GM21619 (cell line): ENCODE results near the gene LRIG1.
A peak's percentile ranks its signal among the peaks of the same experiment; 100 is the strongest.
"Not testable (repeated sequence)": the region's sequence is repeated elsewhere in the genome, so short reads cannot be mapped to it uniquely, and the experiment has no call there.

Experiments used
- ATAC-seq: cut with Tn5 transposase; IDR thresholded peaks from one replicate; pipeline ENCODE4 v1.9.1; 2021; ENCODE audit not compliant: unreplicated experiment

LRIG1 gene

DNA sequence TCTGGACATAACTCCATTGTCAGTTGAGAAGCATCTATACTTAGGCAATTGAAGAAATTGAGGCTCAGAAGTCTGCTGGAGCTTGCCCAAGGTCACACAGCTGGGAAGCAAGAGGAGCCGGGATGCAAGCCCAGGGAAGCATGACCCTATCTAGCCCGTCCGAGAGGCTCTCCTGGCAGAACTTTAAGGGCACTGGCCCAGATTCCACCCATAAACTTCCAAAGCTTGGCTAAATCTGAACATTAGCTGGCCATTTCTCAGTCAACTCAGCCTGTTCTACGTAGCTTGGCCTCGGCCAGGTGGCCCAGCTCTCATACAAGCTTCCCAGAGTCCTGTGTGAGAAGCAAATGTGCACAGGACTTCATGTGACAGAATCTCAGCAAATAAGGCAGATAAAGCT lies 75.8 kb downstream of the LRIG1 start:
- ATAC-seq: no peak

DNA sequence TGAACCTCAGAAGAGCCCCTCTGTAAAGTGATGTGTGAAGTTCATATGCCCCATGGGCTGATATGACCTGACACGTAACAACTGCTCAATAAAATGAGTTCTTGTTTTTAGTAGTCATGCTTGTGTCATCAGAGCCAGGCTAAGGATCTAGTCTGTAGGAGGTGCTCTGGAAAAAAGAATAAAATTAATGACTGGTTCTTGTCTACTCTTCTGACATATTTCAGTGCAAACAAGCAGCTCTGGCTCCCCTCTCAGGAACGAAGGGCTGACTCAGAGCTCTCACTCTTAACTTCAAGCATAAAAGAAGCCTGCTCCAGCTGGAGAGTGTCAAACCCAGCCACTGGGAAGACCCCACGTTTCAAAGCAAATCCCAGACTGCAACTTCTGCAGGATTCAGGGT lies 77.0 kb downstream of the LRIG1 start:
- no peak for ATAC-seq

GRCh38 chr3:66421893-66422292 lies 78.9 kb downstream of the LRIG1 start:
- ATAC-seq: not testable (repeated sequence)

DNA sequence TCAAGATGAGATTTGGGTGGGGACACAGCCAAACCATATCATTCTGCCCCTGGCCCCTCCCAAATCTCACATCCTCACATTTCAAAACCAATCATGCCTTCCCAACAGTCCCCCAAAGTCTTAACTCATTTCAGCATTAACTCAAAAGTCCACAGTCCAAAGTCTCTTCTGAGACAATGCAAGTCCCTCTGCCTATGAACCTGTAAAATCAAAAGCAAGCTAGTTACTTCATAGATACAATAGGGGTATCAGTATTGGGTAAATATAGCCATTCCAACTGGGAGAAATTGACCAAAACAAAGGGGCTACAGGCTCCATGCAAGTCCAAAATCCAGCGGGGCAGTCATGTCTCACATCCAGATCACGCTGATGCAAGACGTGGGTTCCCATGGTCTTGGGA lies 79.7 kb downstream of the LRIG1 start:
- ATAC-seq: not testable (repeated sequence)

- ATAC-seq: no peak
Observed at GRCh38 chr3:66419036-66419435, 81.8 kb downstream of the LRIG1 start.

DNA sequence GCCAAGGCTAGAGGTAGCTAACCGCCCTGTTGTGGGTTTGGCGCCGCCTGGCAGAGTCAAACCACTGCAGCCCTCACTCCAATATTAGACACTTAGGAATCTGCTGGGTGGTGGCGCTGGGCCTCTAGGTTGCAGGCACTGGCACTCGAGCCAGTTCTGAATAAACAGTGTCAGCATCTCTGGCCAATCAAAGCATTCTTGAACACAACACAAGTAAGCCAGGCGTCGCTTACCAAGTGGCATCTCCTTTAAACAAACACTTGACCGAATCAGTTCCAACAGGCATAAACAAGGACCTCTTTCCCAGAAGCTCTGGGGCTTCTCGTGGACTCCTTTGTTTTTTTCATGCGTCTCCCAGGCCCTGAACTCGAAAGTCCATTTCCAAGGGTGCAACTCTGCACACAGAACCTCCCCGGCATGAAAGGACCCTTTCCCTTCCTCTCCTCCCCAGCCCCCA lies 82.3 kb downstream of the LRIG1 start:
- ATAC-seq: no peak

DNA sequence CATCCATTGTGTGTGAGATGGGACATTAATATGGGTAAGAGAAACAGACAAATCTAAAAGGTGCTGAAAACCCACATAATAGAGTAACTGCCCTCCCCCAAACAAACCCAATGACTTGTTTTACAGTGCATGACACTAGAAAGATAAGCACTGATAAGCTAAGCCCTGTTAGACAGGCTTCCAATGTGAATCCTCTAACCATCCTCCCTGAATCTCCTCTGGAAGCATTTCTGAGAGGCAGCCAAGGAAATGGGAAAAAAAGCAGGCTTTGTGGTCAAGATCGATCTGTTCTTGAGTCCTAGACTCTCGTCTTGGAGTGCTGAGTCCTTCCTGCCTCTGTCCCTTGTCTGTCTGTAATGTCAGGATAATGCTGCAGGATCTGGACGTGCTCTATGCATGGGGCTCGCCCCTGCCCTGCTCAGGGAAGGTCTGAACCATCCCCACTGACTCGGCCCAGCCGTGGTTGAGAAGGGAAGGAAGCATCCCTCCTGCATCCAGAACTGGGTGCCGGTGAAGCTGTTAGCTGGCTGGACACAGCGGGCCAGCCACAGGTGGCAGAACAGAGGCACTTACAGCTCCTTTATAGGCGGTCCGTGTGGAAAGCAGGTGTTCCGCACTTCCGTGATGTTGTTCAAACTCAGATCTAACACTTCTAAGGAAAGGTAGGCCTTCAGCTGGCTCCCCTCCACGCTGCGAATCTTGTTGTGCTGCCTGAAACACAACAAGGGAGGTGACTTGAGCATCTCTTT lies 84.1 kb downstream of the LRIG1 start:
- no peak for ATAC-seq

- ATAC-seq: no peak
Observed at GRCh38 chr3:66415867-66416428, 84.9 kb downstream of the LRIG1 start.

DNA sequence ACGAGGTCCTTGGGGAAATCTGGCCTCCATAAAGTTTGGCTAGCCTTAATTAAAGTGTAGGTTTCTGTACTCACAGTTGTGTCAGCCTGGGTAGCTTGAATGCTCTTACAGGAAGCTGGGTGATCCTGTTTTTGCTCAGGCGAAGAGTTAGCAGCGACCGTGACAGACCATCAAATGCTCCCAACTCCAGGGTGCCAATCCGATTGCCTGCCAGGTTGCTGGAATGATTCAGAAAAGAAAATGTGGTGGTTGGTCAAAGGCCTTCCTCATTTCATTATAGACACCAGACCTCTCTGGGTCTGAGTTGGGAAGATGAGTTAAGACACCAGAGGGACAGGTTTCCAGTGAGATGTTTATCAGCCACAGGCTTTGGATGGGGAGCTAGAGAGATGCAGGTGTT lies 86.0 kb downstream of the LRIG1 start:
- no peak for ATAC-seq

- no peak for ATAC-seq
Observed at GRCh38 chr3:66413151-66413751, 87.6 kb downstream of the LRIG1 start.

DNA sequence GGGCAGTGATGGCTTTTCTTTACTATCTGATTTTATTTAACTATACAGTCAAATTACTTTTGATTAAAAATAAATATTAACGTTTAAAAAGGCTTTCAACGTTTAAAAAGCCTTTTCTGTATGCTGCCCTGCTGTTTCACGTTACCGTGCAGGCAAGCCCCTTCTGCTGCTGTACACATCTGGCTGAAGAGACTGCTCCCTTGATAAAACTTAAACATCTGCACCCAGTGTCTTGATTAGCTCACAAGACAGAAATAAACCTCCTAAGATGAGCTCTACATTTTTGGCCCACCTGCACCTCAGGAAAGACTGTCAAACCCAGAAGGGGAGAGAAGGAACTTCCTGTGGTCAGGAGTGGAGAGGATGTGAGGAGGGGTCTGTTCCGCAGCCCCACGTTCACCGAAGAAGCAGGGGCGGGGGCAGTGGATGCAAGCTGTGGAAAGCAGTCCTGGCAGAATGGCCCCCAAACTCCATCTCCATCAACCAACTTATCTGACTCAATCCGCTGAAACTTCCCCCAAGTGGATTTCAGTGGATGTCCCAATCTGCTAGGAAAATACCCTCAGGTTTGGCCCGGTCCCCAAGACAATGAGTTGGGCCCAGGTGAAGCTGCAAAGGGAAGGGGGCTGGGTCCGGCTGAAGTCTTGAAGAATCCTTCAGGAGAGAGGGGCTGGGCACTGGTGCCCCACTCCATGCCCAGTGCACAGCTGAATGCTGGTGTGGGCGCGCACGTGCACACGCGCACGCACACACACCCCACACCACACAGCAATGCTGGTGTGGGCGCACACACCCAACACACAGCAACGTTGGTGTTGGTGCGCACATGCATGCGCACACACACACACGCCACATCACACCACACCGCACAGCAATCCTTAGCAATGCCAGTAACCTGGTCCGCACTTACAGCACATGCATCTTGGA lies 88.6 kb downstream of the LRIG1 start:
- ATAC-seq: no peak

GRCh38 chr3:66411474-66411873 lies 89.3 kb downstream of the LRIG1 start:
- ATAC-seq: no peak

GRCh38 chr3:66410976-66411375 lies 89.8 kb downstream of the LRIG1 start:
- no peak for ATAC-seq

DNA sequence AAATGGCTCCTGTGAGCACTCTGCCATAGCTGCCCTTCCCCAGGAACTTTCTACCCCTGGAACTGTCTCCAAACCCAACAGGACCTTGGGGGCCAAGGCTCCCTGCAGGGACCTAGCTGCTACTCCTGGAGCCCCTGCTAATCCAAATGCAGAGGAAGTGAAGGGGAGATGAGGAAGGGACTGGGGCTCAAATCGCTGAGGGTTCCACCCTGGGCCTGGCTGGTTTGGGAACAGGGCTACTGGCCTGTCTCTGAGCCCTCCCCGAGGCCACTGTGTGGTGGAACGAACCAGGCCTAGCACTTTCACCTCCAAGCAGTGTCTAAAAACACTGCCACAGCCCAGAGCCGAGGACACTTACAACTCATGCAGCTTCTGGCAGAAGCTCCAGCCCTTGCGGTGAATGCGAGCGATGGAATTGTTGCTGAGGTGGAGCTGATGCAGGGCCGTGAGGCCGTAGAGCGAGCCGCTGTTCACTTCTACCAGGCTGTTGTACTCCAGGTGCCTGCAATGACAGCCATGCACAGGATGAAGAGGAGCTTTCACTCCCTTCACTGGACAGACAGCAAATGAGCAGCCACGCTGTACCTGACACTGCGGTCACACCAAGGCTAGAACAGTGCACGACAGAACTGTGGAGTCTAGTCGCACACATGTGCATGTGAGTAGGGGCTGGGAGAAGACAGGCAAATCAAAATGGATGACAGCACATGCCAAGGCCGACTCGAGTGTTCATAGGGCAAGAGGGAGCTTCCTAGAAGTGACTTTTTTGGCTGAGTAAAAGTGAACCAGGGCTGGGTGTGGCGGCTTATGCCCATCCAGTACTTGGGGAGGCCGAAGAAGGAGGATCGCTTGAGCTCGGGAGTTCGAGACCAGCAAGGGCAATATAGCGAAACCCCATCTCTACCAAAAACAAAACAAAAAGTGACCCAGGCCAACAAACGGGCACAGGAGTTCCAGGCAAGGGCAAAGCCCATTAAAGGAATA lies 90.8 kb downstream of the LRIG1 start:
- ATAC-seq: no peak

GRCh38 chr3:66407611-66408218 lies 93.1 kb downstream of the LRIG1 start:
- ATAC-seq: peak; percentile 89

DNA sequence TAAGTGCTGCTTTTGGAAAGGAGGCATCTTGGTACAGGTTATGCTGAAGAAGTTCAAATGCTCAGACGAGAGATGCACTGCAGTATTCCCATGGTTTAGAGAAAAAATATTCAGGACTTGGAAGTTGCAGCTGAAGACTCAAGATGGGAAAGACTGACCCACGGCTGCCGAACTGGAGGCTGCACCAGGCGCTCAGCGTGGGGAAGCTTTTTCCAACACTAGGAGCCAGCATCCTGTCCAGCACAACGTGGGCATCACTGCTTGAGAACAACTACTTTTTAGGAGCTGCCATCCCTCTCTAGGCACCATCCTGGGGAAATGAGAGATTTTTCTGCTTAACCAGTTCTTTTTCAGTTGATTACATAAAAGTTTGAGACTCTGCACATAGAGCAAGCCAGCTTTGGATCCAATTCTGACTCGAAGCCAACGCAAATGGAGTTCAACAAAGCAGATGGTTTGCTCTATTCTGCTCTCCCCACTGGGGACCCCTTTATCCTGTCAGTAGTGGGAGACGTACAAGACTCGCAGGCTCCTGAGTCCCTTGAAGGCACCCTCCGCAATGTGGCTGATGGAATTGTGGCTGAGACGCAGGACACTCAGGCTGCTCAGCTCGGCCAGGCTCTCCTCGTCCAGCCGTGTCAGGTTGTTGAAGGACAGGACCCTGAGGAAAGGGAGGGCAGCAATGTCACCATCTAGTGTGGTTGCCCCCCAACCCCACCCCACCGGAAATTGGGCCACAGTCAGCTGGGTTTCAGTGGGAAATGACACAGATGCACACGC lies 93.8 kb downstream of the LRIG1 start:
- no peak for ATAC-seq

DNA sequence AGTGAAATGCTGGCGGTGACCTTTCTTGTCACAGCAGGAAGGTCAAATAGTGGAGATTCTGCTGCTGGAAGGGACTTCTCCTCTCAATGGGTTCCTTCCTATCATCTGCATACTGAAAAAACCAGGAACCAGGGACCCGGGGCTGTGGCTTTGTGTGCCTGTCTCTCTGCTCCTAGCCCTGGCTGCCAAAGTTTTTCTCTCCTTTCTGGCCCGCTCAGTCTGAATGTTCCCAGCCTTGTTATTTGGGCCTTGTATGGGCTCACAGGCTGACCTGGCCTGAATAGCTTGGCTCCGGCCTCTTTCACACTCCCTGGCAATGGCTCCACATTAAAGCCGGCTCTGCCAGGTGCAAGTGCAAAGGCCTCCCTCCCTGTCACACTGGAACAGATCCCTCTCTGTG lies 94.7 kb downstream of the LRIG1 start:
- ATAC-seq: no peak

DNA sequence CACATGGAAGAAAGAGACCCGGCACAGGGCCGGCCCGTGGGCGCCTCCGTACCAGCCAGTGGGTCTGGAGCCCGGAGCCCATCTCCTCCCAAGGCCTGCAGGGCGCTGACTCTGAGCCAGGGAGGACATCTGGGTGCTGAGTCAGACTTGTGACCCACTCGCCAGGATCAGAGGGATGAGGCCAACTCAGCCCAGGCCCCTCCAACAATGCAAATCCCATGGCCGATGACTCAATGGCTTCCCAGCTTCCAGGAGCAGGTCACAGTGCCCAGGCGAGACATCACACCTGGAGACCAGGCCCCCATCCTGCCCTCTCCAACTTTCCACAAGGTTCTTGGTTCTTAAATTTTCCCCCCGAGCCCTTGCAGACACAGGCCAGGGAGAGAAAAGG lies 95.1 kb downstream of the LRIG1 start:
- no peak for ATAC-seq
